ENCODE results near the gene HIPK2. TPM values are rescaled to one million over a fixed set of nuclear protein-coding genes. Genes with fewer than 3 reads are reported as not detected.

The HIPK2 gene
- total and polyA plus RNA-seq, 2 donors (not counting 3 experiments of a cell fraction or from before 2014, with no cell fraction given) = 9.0 to 43.8 TPM

- H3K27ac ChIP-seq (ENCODE audit: insufficient read depth, low read depth, low read length) = no peak overlapping the region
- no peaks in the 10 kb centered on the region for H3K9me1 ChIP-seq (replicated peaks; ENCODE audit: control insufficient read depth, extremely low read depth, insufficient read depth, low read length)
- H4K20me1 ChIP-seq (replicated peaks; ENCODE audit: control insufficient read depth, extremely low read depth, insufficient read depth, low read length) = no peaks in the 10 kb centered on the region
- H3K4me2 ChIP-seq (ENCODE audit: insufficient read depth, low read length) = no peak overlapping the region
- H2AFZ ChIP-seq (ENCODE audit: low read depth, low read length) = no peak overlapping the region
- dilution Hi-C loops (cut with MboI; ENCODE audit: extremely low pct_ligation_motif_present, low sequenced_read_pairs) = no loop called here
- H3K27me3 ChIP-seq (ENCODE audit: control insufficient read depth in 2 of 2, insufficient read depth in 2 of 2, low read length in 2 of 2) = no peaks in the 10 kb centered on the region
- intact Hi-C loops (cut with micrococcal nuclease) = no loop called here
- DNase-seq (ENCODE audit: low read depth, low spot score) = no peak
- FAIRE-seq = no peak
- ChIA-PET POLR2A (no interaction called here), CTCF (interaction anchor here (1.4 kb wide), 1 partner anchor 68 kb away, joined by 4 read pairs; no protein-coding TSS in a partner anchor)
- peaks cover 20% of the 10 kb centered on the region for H3K79me2 ChIP-seq (ENCODE audit: control insufficient read depth, insufficient read depth, low read length)
- no peak overlapping the region for H3K9ac ChIP-seq (replicated peaks; ENCODE audit: extremely low read depth, insufficient read depth, low read length)
- no peaks in the 10 kb centered on the region for H3K36me3 ChIP-seq (ENCODE audit: control insufficient read depth in 2 of 2, extremely low read depth in 1 of 2, insufficient read depth in 2 of 2, low read length in 2 of 2)
- TF ChIP-seq EZH2 (IDR thresholded peaks at IDR 0.05; ENCODE audit: borderline replicate concordance, low read depth, low read length, severe bottlenecking) (no peak), FOS (IDR thresholded peaks at IDR 0.05; ENCODE audit: borderline replicate concordance, insufficient read depth, low read length) (no peak), POLR2AphosphoS5 (IDR thresholded peaks at IDR 0.05; ENCODE audit: insufficient read depth, low read depth, low read length) (no peak), GATA2 (IDR thresholded peaks at IDR 0.05; ENCODE audit: insufficient read depth, insufficient read length, low read depth, low read length) (no peak), CTCF (IDR thresholded peaks at IDR 0.05; ENCODE audit: extremely low read depth in 1 of 2, insufficient read depth in 1 of 2, low read depth in 1 of 2, low read length in 2 of 2) (no peak), MAX (IDR thresholded peaks at IDR 0.05; ENCODE audit: insufficient read depth, insufficient read length) (no peak), MYC (IDR thresholded peaks at IDR 0.05; ENCODE audit: low read depth, low read length) (no peak), POLR2A (IDR thresholded peaks at IDR 0.05; ENCODE audit: low read depth, low read length) (no peak), JUN (IDR thresholded peaks at IDR 0.05; ENCODE audit: borderline replicate concordance, insufficient read depth, insufficient read length, low read depth) (no peak)
- H3K4me3 ChIP-seq (replicated peaks in 1 of 3; ENCODE audit: insufficient read depth in 1 of 3, low read depth in 1 of 3, low read length in 3 of 3) = no peak overlapping the region
- BruUV-seq (replicated peaks) = no TSS peak
- peaks cover 2% of the 10 kb centered on the region for H3K4me1 ChIP-seq (ENCODE audit: control insufficient read depth, extremely low read depth, insufficient read depth, low read length)
- no peaks in the 10 kb centered on the region for H3K9me3 ChIP-seq (replicated peaks; ENCODE audit: control insufficient read depth, insufficient read depth, low read length)
Measured at GRCh38 chr7:139669106-139670061, 108.4 kb downstream of the HIPK2 start.

All from endothelial cell of umbilical vein (primary cell).